Thymus (tissue), 2 donors: ENCODE results near the gene CNOT6. TPM values are rescaled to one million over a fixed set of nuclear protein-coding genes. Genes with fewer than 3 reads are reported as not detected.

ENCODE experiments used
- polyA plus RNA-seq: library from polyadenylated mRNA; stranded (reverse); fragments of 200-250 nt; gene quantifications from one replicate; pipeline ENCODE4 v1.2.3, GENCODE V29; 2013
- total RNA-seq: library from RNA; stranded (reverse); fragments of 120-200 nt; gene quantifications from one replicate; pipeline ENCODE4 v1.2.4, GENCODE V29; 2013
- donor health status: healthy.

CNOT6 gene
- total and polyA plus RNA-seq, 2 donors: 12.5 to 14.2 TPM

Other genes starting within 250 kb of the CNOT6 start
- gene MAPK9, start 202.3 kb upstream of the CNOT6 start, total RNA-seq: 20.3 TPM
- 14.6 TPM for gene MAPK9, start 202.3 kb upstream of the CNOT6 start, polyA plus RNA-seq
- gene GFPT2, start 141.0 kb upstream of the CNOT6 start, total RNA-seq: 0.85 TPM
- gene GFPT2, start 141.0 kb upstream of the CNOT6 start, polyA plus RNA-seq: 3.1 TPM
- gene SCGB3A1, start 97.1 kb downstream of the CNOT6 start, total RNA-seq: 3.8 TPM
- 2.1 TPM for gene SCGB3A1, start 97.1 kb downstream of the CNOT6 start, polyA plus RNA-seq
- 1.0 TPM for gene FLT4, start 155.2 kb downstream of the CNOT6 start, total RNA-seq
- gene FLT4, start 155.2 kb downstream of the CNOT6 start, polyA plus RNA-seq: 3.4 TPM
- not detected for gene OR2Y1, start 245.7 kb downstream of the CNOT6 start, total RNA-seq
- gene OR2Y1, start 245.7 kb downstream of the CNOT6 start, polyA plus RNA-seq: not detected